Smooth muscle cell of the brain vasculature (primary cell): Measurements from ENCODE around the gene PPIL1.
"Not testable (repeated sequence)": the region's sequence is repeated elsewhere in the genome, so short reads cannot be mapped to it uniquely, and the experiment has no call there.

ENCODE experiments used
- DNase-seq: peaks from one replicate; pipeline ENCODE4 v3.0.0-alpha.2; 2012; ENCODE audit warnings: low read depth, low spot score

Gene PPIL1

GRCh38 chr6:36817176-36817817, 57.3 kb downstream of the PPIL1 start:
- DNase-seq: no peak

- no peak for DNase-seq
These were observed 58.5 kb downstream of the PPIL1 start for GRCh38 chr6:36815962-36816735.

GRCh38 chr6:36814249-36814648, 60.4 kb downstream of the PPIL1 start:
- no peak for DNase-seq

GRCh38 chr6:36813526-36813925, 61.1 kb downstream of the PPIL1 start:
- DNase-seq: no peak

GRCh38 chr6:36813047-36813446, 61.6 kb downstream of the PPIL1 start:
- DNase-seq: not testable (repeated sequence)

- DNase-seq: no peak
These were observed 64.4 kb downstream of the PPIL1 start for GRCh38 chr6:36809941-36810803.

- DNase-seq: no peak
These were observed 65.4 kb downstream of the PPIL1 start for GRCh38 chr6:36809156-36809555.

GRCh38 chr6:36808634-36809033, 66.0 kb downstream of the PPIL1 start:
- no peak for DNase-seq

- DNase-seq: no peak
These were observed 66.9 kb downstream of the PPIL1 start for GRCh38 chr6:36807750-36808149.

- DNase-seq: no peak
These were observed 67.5 kb downstream of the PPIL1 start for GRCh38 chr6:36807143-36807542.

GRCh38 chr6:36805917-36806316, 68.7 kb downstream of the PPIL1 start:
- DNase-seq: no peak

- DNase-seq: no peak
These were observed 69.4 kb downstream of the PPIL1 start for GRCh38 chr6:36805096-36805797.
